ENCODE results near the gene CAPN5.

CAPN5 gene

GRCh38 chr11:77102246-77103210 is 35.8 kb downstream of the CAPN5 start, which contains the start of gene OMP:
OMP (plus strand) TSS chr11:77102840; CDS start chr11:77102840, 0 bp downstream.
- DNase-seq = no peak

GRCh38 chr11:77103319-77103718 is 36.5 kb downstream of the CAPN5 start:
- DNase-seq = no peak

- no peak for DNase-seq
Observed at GRCh38 chr11:77104727-77105126, 38.0 kb downstream of the CAPN5 start.

- DNase-seq = no peak
Observed at GRCh38 chr11:77106321-77106720, 39.5 kb downstream of the CAPN5 start.

GRCh38 chr11:77106759-77107158 is 40.0 kb downstream of the CAPN5 start:
- DNase-seq = no peak

- no peak for DNase-seq
Observed at GRCh38 chr11:77107950-77108349, 41.2 kb downstream of the CAPN5 start.

- no peak for DNase-seq
Observed at GRCh38 chr11:77108436-77108835, 41.7 kb downstream of the CAPN5 start.

GRCh38 chr11:77109236-77110019 is 42.7 kb downstream of the CAPN5 start:
- DNase-seq = no peak

GRCh38 chr11:77110836-77111235 is 44.1 kb downstream of the CAPN5 start:
- no peak for DNase-seq

GRCh38 chr11:77111277-77111676 is 44.5 kb downstream of the CAPN5 start:
- no peak for DNase-seq

GRCh38 chr11:77111946-77112345 is 45.2 kb downstream of the CAPN5 start:
- no peak for DNase-seq

GRCh38 chr11:77112641-77113381 is 46.0 kb downstream of the CAPN5 start:
- no peak for DNase-seq

GRCh38 chr11:77113382-77114088 is 46.8 kb downstream of the CAPN5 start:
- DNase-seq = peak in 1 of 2 experiments; percentile 12

GRCh38 chr11:77114089-77114463 is 47.3 kb downstream of the CAPN5 start:
- DNase-seq = no peak

GRCh38 chr11:77115181-77115611 is 48.4 kb downstream of the CAPN5 start:
- DNase-seq = no peak

GRCh38 chr11:77115956-77116355 is 49.2 kb downstream of the CAPN5 start:
- DNase-seq = no peak

- no peak for DNase-seq
Observed at GRCh38 chr11:77117492-77117891, 50.7 kb downstream of the CAPN5 start.

- no peak for DNase-seq
Observed at GRCh38 chr11:77118086-77118485, 51.3 kb downstream of the CAPN5 start.

GRCh38 chr11:77118971-77119370 is 52.2 kb downstream of the CAPN5 start:
- no peak for DNase-seq

- no peak for DNase-seq
Observed at GRCh38 chr11:77119531-77119936, 52.8 kb downstream of the CAPN5 start.

GRCh38 chr11:77120571-77120970 is 53.8 kb downstream of the CAPN5 start:
- no peak for DNase-seq

GRCh38 chr11:77121096-77121640 is 54.4 kb downstream of the CAPN5 start:
- no peak for DNase-seq
